Esophagus muscularis mucosa (tissue), 3 donors: ENCODE measurements around the gene RPP40.

ENCODE experiments used
- CTCF ChIP-seq, 3 experiments: fragments of 200-600 bp in 2 of 3; fragments of 450-650 bp in 1 of 3; sonication (generic) in 2 of 3; IDR thresholded peaks; one replicate each; pipeline ENCODE4 v1.5.1; 2017 to 2019; ENCODE audit warnings: antibody characterized with exemption in 3 of 3, mild to moderate bottlenecking in 2 of 3, moderate library complexity in 1 of 3
- POLR2A ChIP-seq: fragments of 450-650 bp; IDR thresholded peaks from one replicate; pipeline ENCODE4 v1.6.1; 2017; ENCODE audit warnings: antibody characterized with exemption, moderate library complexity, mild to moderate bottlenecking, low read depth

GRCh38 chr6:5036269-5036668 is 32.4 kb upstream of the RPP40 start:
- TF ChIP-seq CTCF (IDR thresholded peaks at IDR 0.05), result no peak
- TF ChIP-seq POLR2A, result no peak
